AG04449 (cell line): ENCODE results near the gene ETFB.

Experiments used
- CTCF ChIA-PET: fragments of 350-600 bp; formaldehyde crosslinking; extraction: SDS; loops from one replicate; lab custom pipeline; 2021; ENCODE audit warnings: antibody characterized with exemption; lab: Yijun Ruan, JAX
- POLR2A ChIA-PET: fragments of 400-600, 350-600 bp; formaldehyde crosslinking; extraction: SDS; loops from one replicate; lab custom pipeline; 2020; ENCODE audit warnings: antibody characterized with exemption, inconsistent platforms; lab: Yijun Ruan, JAX
- DNase-seq: peaks from one replicate; pipeline ENCODE4 v3.0.0-alpha.2; 2010; ENCODE audit warnings: low read depth, low spot score
- H3K4me3 ChIP-seq: 2 replicates; pipeline ENCODE4 v1.5.1; 2011; ENCODE audit warnings: low read depth, mild to moderate bottlenecking, control low read depth, low read length
- TF ChIP-seq, protein P1 (sequence below): IDR thresholded peaks from one replicate; pipeline ENCODE4 v1.5.1; 2011; ENCODE audit warnings: mild to moderate bottlenecking, moderate library complexity, low read length, control low read depth, inconsistent platforms; ENCODE audit not compliant: insufficient read depth; ENCODE audit errors: missing control alignments

The ETFB gene

DNA sequence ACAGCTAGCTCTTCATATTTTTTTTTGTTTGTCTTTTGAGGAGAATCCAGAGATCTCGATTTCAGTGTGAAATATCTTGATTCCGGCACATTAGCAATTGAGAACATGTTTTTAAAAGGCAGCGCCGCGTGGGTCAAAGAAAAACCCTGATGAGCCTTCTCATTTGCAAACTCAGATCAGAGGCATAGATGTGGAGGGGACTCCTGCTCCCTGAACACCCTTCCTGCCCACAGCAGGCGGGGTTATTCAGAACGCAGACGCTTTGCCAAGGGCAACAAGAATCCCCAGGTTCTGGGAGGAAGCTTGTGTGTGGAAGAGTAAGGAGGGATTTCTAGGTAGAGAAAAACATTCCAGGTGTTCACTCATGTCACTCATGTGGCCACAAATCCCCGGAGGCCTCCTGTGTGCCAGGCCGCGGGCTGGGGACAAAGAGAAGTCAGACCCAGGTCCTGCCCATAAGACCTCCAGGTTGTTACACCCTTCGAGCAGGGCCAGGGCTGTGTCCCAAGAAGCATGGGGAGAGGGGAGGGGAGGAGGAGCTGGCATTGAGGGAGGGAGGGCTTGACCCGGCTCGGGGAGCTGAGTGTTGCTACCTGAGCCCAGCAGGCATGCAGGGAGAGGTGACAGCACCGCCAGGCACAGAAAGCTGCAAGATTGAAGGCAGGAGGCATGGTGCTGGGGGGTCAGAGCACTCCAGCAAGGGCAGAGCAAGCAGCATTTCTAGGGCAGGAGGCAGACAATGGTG, 70.6 kb downstream of the ETFB start:
- H3K4me3 ChIP-seq, result no peak overlapping the region
- DNase-seq, result no peak
- TF ChIP-seq, protein P1, sequence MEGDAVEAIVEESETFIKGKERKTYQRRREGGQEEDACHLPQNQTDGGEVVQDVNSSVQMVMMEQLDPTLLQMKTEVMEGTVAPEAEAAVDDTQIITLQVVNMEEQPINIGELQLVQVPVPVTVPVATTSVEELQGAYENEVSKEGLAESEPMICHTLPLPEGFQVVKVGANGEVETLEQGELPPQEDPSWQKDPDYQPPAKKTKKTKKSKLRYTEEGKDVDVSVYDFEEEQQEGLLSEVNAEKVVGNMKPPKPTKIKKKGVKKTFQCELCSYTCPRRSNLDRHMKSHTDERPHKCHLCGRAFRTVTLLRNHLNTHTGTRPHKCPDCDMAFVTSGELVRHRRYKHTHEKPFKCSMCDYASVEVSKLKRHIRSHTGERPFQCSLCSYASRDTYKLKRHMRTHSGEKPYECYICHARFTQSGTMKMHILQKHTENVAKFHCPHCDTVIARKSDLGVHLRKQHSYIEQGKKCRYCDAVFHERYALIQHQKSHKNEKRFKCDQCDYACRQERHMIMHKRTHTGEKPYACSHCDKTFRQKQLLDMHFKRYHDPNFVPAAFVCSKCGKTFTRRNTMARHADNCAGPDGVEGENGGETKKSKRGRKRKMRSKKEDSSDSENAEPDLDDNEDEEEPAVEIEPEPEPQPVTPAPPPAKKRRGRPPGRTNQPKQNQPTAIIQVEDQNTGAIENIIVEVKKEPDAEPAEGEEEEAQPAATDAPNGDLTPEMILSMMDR, result no peak
- ChIA-PET POLR2A (no interaction called here), CTCF (no interaction called here)
